Fibroblast of peridontal ligament (primary cell): ENCODE data around the gene WIPF2.
A peak's percentile ranks its signal among the peaks of the same experiment; 100 is the strongest.
"Not testable (repeated sequence)": the region's sequence is repeated elsewhere in the genome, so short reads cannot be mapped to it uniquely, and the experiment has no call there.

Experiments used
- DNase-seq: peaks from one replicate; pipeline ENCODE4 v3.0.0-alpha.2; 2010; ENCODE audit errors: extremely low read depth

WIPF2 gene

GRCh38 chr17:40191237-40192208 lies 27.6 kb upstream of the WIPF2 start:
- peak; percentile 72 for DNase-seq

- no peak for DNase-seq
Observed at GRCh38 chr17:40192961-40193360, 26.1 kb upstream of the WIPF2 start.

DNA sequence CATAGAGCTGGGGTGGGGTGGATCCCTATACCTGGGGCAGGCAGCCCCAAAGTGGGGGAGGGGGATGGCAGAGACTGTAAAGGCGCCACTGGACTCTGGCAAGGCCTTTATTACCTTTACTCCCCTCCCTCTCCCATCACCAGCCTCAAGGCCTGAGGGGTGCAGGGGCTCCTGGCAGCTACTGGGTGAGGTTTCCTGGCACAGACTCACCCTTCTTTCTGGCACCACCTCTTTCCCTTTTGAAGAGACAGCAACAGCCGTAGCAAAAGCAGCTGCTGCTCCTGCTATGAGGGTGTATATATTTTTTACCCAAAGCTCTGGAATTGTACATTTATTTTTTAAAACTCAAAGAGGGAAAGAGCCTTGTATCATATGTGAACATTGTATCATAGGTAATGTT lies 24.3 kb upstream of the WIPF2 start:
- DNase-seq: no peak

- no peak for DNase-seq
Observed at GRCh38 chr17:40197550-40197949, 21.6 kb upstream of the WIPF2 start.

- not testable (repeated sequence) for DNase-seq
Observed at GRCh38 chr17:40197965-40198456, 21.1 kb upstream of the WIPF2 start.

DNA sequence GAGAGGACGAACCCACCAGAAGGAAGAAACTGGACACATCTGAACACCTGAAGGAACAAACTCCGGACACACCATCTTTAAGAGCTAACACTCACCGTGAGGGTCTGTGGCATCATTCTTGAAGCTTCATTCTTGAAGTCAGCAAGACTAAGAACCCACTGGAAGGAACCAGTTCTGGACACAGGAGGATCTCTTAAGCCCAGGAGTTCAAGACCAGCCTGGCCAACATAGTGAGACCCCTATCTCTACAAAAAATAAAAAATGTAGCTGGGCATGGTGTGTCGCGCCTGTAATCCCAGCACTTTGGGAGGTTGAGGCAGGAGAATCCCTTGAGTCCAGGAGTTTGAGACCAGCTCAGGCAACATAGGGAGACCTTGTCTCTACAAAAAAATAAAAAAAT lies 20.5 kb upstream of the WIPF2 start:
- DNase-seq: no peak

- no peak for DNase-seq
Observed at GRCh38 chr17:40203131-40203530, 16.0 kb upstream of the WIPF2 start.

- DNase-seq: not testable (repeated sequence)
Observed at GRCh38 chr17:40206193-40206592, 12.9 kb upstream of the WIPF2 start.

- peak; percentile 76 for DNase-seq
Observed at GRCh38 chr17:40209404-40210093, 9.6 kb upstream of the WIPF2 start.

DNA sequence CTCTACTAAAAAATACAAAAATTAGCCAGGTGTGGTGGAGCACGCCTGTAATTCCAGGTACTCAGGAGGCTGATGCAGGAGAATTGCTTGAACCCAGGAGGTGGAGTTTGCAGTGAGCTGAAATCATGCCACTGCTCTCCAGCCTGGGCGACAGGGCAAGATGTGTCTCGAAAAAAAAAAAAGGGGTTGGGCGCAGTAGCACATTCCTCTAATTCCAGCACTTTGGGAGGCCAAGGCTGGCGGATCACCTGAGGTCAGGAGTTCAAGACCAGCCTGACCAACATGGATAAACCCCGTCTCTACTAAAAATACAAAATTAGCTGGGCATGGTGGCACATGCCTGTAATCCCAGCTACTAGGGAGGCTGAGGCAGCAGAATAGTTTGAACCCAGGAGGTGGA lies 5.2 kb upstream of the WIPF2 start:
- not testable (repeated sequence) for DNase-seq

DNA sequence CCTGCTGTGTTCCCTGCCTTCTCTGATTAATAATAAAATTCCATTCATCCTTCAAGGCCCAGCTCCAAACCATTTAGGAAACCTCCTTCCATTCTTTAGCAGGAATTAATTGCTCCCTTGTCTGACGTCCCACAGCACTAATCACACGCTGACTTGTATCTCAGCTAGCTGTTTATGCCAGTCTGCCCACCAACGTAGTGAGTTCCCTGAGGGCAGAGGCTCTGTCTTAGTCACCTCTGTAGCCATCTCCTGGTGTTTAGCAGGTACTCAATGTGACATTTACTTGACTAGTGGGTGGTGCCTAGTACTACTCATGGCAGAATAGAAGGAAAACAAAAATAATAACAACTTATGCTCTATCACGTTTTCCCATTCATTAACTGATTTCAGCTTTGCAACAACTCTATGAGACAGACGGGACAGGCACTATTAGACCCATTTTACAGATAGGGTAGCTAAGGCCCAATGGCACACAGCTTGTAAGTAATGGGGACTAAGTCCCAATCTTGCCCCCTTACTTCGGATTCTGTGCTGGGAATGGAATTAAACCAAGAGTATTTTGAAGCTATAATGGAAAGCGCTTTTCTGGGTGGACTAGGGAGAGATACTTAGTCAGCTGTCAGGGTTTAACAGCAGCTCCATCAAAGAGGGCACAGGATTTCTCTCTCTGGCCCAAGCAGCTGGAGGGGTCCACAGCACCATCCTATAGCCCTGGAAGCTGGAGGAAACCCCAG lies 931 bp upstream of the WIPF2 start:
- DNase-seq: no peak

- peak; percentile 49 for DNase-seq
Observed at GRCh38 chr17:40219594-40220338, 662 bp downstream of the WIPF2 start.

- DNase-seq: no peak
Observed at GRCh38 chr17:40224718-40225550, 5.8 kb downstream of the WIPF2 start.

DNA sequence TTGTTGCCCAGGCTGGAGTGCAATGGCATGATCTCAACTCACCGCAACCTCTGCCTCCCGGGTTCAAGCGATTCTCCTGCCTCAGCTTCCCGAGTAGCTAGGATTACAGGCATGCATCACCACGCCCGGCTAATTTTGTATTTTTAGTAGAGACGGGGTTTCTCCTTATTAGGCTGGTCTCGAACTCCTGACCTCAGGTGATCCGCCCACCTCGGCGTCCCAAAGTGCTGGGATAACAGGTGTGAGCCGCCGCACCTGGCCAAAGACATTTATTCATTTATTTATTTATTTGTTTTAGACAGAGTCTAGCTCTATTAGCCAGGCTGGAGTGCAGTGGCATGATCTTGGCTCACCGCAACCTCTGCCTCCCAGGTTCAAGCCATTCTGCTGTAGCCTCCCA lies 10.0 kb downstream of the WIPF2 start:
- DNase-seq: not testable (repeated sequence)

- no peak for DNase-seq
Observed at GRCh38 chr17:40230670-40231069, 11.6 kb downstream of the WIPF2 start.

- DNase-seq: not testable (repeated sequence)
Observed at GRCh38 chr17:40231928-40232327, 12.8 kb downstream of the WIPF2 start.

- peak; percentile 48 for DNase-seq
Observed at GRCh38 chr17:40241252-40241834, 22.2 kb downstream of the WIPF2 start.

DNA sequence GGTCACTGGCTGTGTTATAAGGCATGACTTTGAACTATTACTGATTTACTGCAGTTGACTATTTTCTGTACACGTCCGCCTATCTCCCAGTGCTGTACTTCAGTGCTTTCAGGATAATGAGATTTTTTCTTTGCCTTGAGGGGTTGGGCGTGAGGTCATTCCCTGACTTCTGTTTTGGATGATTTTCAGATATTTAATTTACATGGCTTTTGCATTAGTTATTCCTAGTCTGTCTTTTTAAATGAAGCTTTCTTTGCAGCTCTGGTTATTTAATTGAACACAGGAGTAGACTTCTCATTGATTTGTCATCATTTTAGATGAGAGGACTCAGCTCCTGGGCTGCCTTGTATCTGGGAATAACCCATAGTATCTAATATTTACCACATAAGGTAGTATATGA lies 23.7 kb downstream of the WIPF2 start:
- peak; percentile 23 for DNase-seq

DNA sequence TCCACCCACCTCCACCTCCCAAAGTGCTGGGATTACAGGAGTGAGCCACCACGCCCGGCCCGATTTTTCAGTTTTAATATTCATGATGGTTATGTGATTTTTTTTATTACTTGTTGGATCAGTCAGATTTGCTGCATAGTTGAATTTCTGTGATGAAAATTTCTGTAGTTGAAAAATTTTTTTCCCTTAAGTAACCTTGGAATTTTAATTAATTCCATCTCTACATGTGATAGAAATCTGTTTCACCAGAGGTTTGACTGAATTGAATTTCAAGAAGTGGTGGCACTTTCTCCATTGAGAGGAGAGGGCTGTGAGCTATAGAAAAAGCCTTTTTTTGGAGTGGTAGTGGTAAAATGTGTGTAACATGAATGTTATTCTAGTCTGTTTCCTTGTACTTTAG lies 24.7 kb downstream of the WIPF2 start:
- peak; percentile 64 for DNase-seq

- no peak for DNase-seq
Observed at GRCh38 chr17:40244255-40244654, 25.2 kb downstream of the WIPF2 start.
